Liver (tissue), 9 donors: ENCODE results near the gene ZNF287. TPM values are rescaled to one million over a fixed set of nuclear protein-coding genes. Genes with fewer than 3 reads are reported as not detected.

Experiments
- DNase-seq: peaks from one replicate; pipeline ENCODE4 v3.0.0-alpha.2; 2017; ENCODE audit warnings: low spot score
- H3K27ac ChIP-seq, 2 donors: one replicate each; pipeline ENCODE4 v1.7.0; 2013; ENCODE audit warnings: inconsistent platforms in 2 of 2, low read length in 2 of 2, control low read depth in 1 of 2, low read depth in 1 of 2, mild to moderate bottlenecking in 1 of 2
- H3K27me3 ChIP-seq, 4 donors: one replicate each; pipeline versions ENCODE4 v1.6.1 to v1.7.0; 2013; ENCODE audit warnings: low read length in 3 of 4, inconsistent platforms in 1 of 4, mild to moderate bottlenecking in 1 of 4, moderate library complexity in 1 of 4; ENCODE audit not compliant: control insufficient read depth in 4 of 4, insufficient read depth in 4 of 4
- H3K36me3 ChIP-seq, 4 donors: one replicate each; pipeline versions ENCODE4 v1.6.1 to v1.7.0; 2013; ENCODE audit warnings: low read length in 3 of 4, mild to moderate bottlenecking in 3 of 4, low read depth in 1 of 4, moderate library complexity in 1 of 4; ENCODE audit not compliant: control insufficient read depth in 4 of 4, insufficient read depth in 3 of 4
- H3K4me1 ChIP-seq, 4 donors: one replicate each; pipeline versions ENCODE4 v1.6.1 to v1.7.0; 2013; ENCODE audit warnings: low read length in 3 of 4, mild to moderate bottlenecking in 3 of 4, moderate library complexity in 1 of 4; ENCODE audit not compliant: control insufficient read depth in 4 of 4, insufficient read depth in 4 of 4
- H3K4me3 ChIP-seq, 3 donors: one replicate each; pipeline versions ENCODE4 v1.6.1 to v1.7.0; 2013; ENCODE audit warnings: low read length in 3 of 3, control low read depth in 1 of 3, low read depth in 1 of 3, mild to moderate bottlenecking in 1 of 3
- H3K9ac ChIP-seq, 2 donors: one replicate each; pipeline ENCODE4 v1.7.0; 2013; ENCODE audit warnings: low read length in 2 of 2, mild to moderate bottlenecking in 2 of 2, moderate library complexity in 2 of 2, control low read depth in 1 of 2, low read depth in 1 of 2
- H3K9me3 ChIP-seq, 4 donors: one replicate each; pipeline versions ENCODE4 v1.6.1 to v1.7.0; 2013; ENCODE audit warnings: low read length in 3 of 4; ENCODE audit not compliant: control insufficient read depth in 4 of 4
- EGR1 ChIP-seq, 2 donors: IDR thresholded peaks; 2 replicates each; pipeline ENCODE4 v1.6.1; 2016 to 2018; ENCODE audit warnings: antibody characterized with exemption in 2 of 2, low read depth in 2 of 2
- FOXA1 ChIP-seq: IDR thresholded peaks from 2 replicates; pipeline ENCODE4 v1.6.1; 2016; ENCODE audit warnings: antibody characterized with exemption
- FOXA2 ChIP-seq: IDR thresholded peaks from 2 replicates; pipeline ENCODE4 v1.6.1; 2016; ENCODE audit warnings: antibody characterized with exemption
- GABPA ChIP-seq, 2 donors: IDR thresholded peaks in 1 of 2; conservative IDR thresholded peaks in 1 of 2; 2 replicates each; pipeline ENCODE4 v1.6.1; 2016; ENCODE audit warnings: antibody characterized with exemption in 2 of 2, mild to moderate bottlenecking in 1 of 2, moderate library complexity in 1 of 2
- HNF4A ChIP-seq, 2 donors: conservative IDR thresholded peaks; 2 replicates each; pipeline ENCODE4 v1.6.1; 2016; ENCODE audit warnings: antibody characterized with exemption in 2 of 2, mild to moderate bottlenecking in 2 of 2
- HNF4G ChIP-seq: IDR thresholded peaks from 2 replicates; pipeline ENCODE4 v1.6.1; 2016; ENCODE audit warnings: antibody characterized with exemption
- JUND ChIP-seq, 2 donors: IDR thresholded peaks; 2 replicates each; pipeline ENCODE4 v1.6.1; 2016; ENCODE audit warnings: antibody characterized with exemption in 2 of 2
- NR2F2 ChIP-seq: IDR thresholded peaks from 2 replicates; pipeline ENCODE4 v1.6.1; 2016; ENCODE audit warnings: antibody characterized with exemption
- RAD21 ChIP-seq, 2 donors: IDR thresholded peaks; 2 replicates each; pipeline ENCODE4 v1.6.1; 2016; ENCODE audit warnings: antibody characterized with exemption in 2 of 2, mild to moderate bottlenecking in 2 of 2
- RXRA ChIP-seq, 2 donors: IDR thresholded peaks; 2 replicates each; pipeline ENCODE4 v1.6.1; 2017 to 2018; ENCODE audit warnings: antibody characterized with exemption in 2 of 2, mild to moderate bottlenecking in 1 of 2
- SP1 ChIP-seq: IDR thresholded peaks from 2 replicates; pipeline ENCODE4 v1.6.1; 2018; ENCODE audit warnings: antibody characterized with exemption, mild to moderate bottlenecking
- TAF1 ChIP-seq: conservative IDR thresholded peaks from 2 replicates; pipeline ENCODE4 v1.6.1; 2016; ENCODE audit warnings: antibody characterized with exemption, mild to moderate bottlenecking
- YY1 ChIP-seq: IDR thresholded peaks from 2 replicates; pipeline ENCODE4 v1.6.1; 2016; ENCODE audit warnings: antibody characterized with exemption, mild to moderate bottlenecking
- WGBS: extraction: QIAGEN DNeasy Blood & Tissue Kit; methylation state at CpG from one replicate; pipeline ENCODE4 v1.1.7; 2013; 5-methylcytosine and 5-hydroxymethylcytosine counted together
- polyA plus RNA-seq, 2 donors: library from polyadenylated mRNA; stranded (reverse) in 1 of 2; unstranded in 1 of 2; fragments of 200-250 nt in 1 of 2; fragments of >200 nt in 1 of 2; fragmentation: Nextera tagmentation in 1 of 2; extraction: Ambion mirVana in 1 of 2; gene quantifications; one replicate each; pipeline versions ENCODE4 v1.2.1 to v1.2.3, GENCODE V29; 2013 to 2015
- total RNA-seq, 2 donors: library from RNA; depleted of rRNA; stranded (reverse); fragments of >200 nt; gene quantifications; one replicate each; pipeline ENCODE4 v1.2.3, GENCODE V29; 2014
- TF ChIP-seq, protein P1 (sequence below): IDR thresholded peaks from 2 replicates; pipeline ENCODE4 v1.6.1; 2016; ENCODE audit warnings: antibody characterized with exemption
- TF ChIP-seq, protein P2 (sequence below): IDR thresholded peaks from 2 replicates; pipeline ENCODE4 v1.6.1; 2016; ENCODE audit warnings: antibody characterized with exemption
- TF ChIP-seq, protein P3 (sequence below): fragments of 150-350 bp; IDR thresholded peaks from 2 replicates; pipeline ENCODE4 v1.5.1; 2017; ENCODE audit warnings: improper control_type of control experiment, low read depth, low read length; ENCODE audit not compliant: missing input control
- TF ChIP-seq, protein P4 (sequence below): IDR thresholded peaks from 2 replicates; pipeline ENCODE4 v1.6.1; 2016; ENCODE audit warnings: antibody characterized with exemption, mild to moderate bottlenecking
- TF ChIP-seq, protein P5 (sequence below): IDR thresholded peaks from 2 replicates; pipeline ENCODE4 v1.6.1; 2016; ENCODE audit warnings: antibody characterized with exemption
- donor health status: healthy.
- donor health status: healthy.
- donor health status: healthy.
- donor health status: healthy.
- donor health status: healthy.

ZNF287 gene
- total and polyA plus RNA-seq, 4 donors: 0.40 to 1.2 (median 0.82) TPM

DNA sequence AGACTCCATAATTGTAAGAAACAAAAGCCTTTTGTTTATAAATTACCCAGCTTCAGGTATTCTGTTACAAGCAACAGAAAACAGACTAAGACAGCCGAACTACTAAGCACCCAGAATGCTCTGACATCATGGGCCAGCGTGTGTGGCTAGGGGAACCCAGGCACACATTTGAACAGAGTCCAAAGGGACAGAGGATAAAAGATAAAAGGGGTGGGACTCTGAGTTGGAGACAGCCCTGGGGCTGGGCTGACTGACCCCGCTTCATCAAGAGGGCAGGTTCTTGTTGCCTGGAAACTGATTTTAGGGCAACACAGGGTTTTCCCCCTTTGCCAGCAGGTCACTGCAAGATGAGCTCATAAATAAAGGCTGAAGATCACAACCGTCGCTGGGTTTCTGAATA, 30.5 kb upstream of the ZNF287 start:
- H3K4me3 ChIP-seq: no peak overlapping the region
- 49% methylated on average over 5 of the region's 5 CpGs for WGBS
- DNase-seq: no peak
- H3K36me3 ChIP-seq: no peaks in the 10 kb centered on the region
- no peak overlapping the region for H3K9ac ChIP-seq
- H3K4me1 ChIP-seq: no peaks in the 10 kb centered on the region
- no peak overlapping the region for H3K27ac ChIP-seq
- TF ChIP-seq HNF4A (conservative IDR thresholded peaks at IDR 0.05) (peak in 1 of 2 donors; percentile 70), SP1 (peak; percentile 30)
- TF ChIP-seq, protein P1, sequence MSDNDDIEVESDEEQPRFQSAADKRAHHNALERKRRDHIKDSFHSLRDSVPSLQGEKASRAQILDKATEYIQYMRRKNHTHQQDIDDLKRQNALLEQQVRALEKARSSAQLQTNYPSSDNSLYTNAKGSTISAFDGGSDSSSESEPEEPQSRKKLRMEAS: no peak
- no peaks in the 10 kb centered on the region for H3K27me3 ChIP-seq
- H3K9me3 ChIP-seq: peaks cover 2 to 24% (median 3%) of the 10 kb centered on the region in 4 donors

DNA sequence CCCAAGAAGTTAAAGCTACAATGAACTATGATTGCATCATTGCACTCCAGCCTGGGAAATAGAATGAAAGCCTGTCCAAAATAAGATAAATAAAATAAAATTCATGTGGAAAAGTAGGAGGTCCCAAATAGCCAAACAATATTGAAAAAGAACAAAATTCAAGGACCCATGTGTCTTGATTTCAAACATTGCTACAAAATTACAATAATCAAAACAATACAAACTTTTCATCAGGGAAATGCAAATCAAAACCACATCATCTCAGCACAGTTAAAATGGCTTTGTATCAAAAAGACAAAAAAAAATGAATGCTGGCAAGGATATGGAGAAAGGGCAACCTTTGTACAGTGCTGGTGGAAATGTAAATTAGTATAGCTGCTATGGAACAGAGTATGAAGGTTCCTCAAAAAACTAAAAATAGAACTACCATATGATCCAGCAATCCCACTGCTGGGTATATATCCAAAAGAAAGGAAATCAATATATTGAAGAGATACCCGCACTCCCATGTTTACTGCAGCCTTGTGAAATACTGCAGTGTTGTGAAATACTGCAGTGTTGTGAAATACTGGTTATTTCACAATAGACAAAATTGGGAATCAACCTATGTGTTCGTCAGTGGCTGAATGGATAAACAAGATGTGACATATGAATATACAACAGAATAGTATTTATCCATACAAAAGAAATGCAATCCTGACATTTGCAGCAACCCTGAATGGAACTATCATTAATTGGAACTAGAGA, 24.5 kb upstream of the ZNF287 start:
- WGBS: 20% methylated on average over 2 of the region's 2 CpGs
- H3K9ac ChIP-seq: no peak overlapping the region
- no peak overlapping the region for H3K4me3 ChIP-seq
- peaks cover 0 to 15% (median 3%) of the 10 kb centered on the region in 4 donors for H3K9me3 ChIP-seq
- H3K36me3 ChIP-seq: no peaks in the 10 kb centered on the region
- TF ChIP-seq JUND (IDR thresholded peaks at IDR 0.05): peak in 1 of 2 donors; percentile 16
- no peak for TF ChIP-seq TAF1
- TF ChIP-seq FOXA1: no peak
- no peak for TF ChIP-seq HNF4G
- TF ChIP-seq, protein P1: no peak
- no peak for TF ChIP-seq GABPA (IDR thresholded peaks at IDR 0.05 in 1 of 2, conservative IDR thresholded peaks at IDR 0.05 in 1 of 2)
- peak; percentile 42 to 58 for TF ChIP-seq HNF4A (conservative IDR thresholded peaks at IDR 0.05)
- no peak for TF ChIP-seq EGR1 (IDR thresholded peaks at IDR 0.05; ENCODE audit: low read depth in 2 of 2)
- TF ChIP-seq RAD21 (IDR thresholded peaks at IDR 0.05): peak in 1 of 2 donors; percentile 11
- TF ChIP-seq RXRA (IDR thresholded peaks at IDR 0.05): peak; percentile 43 to 50
- TF ChIP-seq, protein P2, sequence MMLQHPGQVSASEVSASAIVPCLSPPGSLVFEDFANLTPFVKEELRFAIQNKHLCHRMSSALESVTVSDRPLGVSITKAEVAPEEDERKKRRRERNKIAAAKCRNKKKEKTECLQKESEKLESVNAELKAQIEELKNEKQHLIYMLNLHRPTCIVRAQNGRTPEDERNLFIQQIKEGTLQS: no peak
- no peak for TF ChIP-seq SP1
- peak; percentile 26 for TF ChIP-seq NR2F2
- TF ChIP-seq, protein P3, sequence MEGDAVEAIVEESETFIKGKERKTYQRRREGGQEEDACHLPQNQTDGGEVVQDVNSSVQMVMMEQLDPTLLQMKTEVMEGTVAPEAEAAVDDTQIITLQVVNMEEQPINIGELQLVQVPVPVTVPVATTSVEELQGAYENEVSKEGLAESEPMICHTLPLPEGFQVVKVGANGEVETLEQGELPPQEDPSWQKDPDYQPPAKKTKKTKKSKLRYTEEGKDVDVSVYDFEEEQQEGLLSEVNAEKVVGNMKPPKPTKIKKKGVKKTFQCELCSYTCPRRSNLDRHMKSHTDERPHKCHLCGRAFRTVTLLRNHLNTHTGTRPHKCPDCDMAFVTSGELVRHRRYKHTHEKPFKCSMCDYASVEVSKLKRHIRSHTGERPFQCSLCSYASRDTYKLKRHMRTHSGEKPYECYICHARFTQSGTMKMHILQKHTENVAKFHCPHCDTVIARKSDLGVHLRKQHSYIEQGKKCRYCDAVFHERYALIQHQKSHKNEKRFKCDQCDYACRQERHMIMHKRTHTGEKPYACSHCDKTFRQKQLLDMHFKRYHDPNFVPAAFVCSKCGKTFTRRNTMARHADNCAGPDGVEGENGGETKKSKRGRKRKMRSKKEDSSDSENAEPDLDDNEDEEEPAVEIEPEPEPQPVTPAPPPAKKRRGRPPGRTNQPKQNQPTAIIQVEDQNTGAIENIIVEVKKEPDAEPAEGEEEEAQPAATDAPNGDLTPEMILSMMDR: no peak
- TF ChIP-seq FOXA2: peak; percentile 38
- TF ChIP-seq, protein P4, sequence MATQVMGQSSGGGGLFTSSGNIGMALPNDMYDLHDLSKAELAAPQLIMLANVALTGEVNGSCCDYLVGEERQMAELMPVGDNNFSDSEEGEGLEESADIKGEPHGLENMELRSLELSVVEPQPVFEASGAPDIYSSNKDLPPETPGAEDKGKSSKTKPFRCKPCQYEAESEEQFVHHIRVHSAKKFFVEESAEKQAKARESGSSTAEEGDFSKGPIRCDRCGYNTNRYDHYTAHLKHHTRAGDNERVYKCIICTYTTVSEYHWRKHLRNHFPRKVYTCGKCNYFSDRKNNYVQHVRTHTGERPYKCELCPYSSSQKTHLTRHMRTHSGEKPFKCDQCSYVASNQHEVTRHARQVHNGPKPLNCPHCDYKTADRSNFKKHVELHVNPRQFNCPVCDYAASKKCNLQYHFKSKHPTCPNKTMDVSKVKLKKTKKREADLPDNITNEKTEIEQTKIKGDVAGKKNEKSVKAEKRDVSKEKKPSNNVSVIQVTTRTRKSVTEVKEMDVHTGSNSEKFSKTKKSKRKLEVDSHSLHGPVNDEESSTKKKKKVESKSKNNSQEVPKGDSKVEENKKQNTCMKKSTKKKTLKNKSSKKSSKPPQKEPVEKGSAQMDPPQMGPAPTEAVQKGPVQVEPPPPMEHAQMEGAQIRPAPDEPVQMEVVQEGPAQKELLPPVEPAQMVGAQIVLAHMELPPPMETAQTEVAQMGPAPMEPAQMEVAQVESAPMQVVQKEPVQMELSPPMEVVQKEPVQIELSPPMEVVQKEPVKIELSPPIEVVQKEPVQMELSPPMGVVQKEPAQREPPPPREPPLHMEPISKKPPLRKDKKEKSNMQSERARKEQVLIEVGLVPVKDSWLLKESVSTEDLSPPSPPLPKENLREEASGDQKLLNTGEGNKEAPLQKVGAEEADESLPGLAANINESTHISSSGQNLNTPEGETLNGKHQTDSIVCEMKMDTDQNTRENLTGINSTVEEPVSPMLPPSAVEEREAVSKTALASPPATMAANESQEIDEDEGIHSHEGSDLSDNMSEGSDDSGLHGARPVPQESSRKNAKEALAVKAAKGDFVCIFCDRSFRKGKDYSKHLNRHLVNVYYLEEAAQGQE: no peak
- TF ChIP-seq, protein P5, sequence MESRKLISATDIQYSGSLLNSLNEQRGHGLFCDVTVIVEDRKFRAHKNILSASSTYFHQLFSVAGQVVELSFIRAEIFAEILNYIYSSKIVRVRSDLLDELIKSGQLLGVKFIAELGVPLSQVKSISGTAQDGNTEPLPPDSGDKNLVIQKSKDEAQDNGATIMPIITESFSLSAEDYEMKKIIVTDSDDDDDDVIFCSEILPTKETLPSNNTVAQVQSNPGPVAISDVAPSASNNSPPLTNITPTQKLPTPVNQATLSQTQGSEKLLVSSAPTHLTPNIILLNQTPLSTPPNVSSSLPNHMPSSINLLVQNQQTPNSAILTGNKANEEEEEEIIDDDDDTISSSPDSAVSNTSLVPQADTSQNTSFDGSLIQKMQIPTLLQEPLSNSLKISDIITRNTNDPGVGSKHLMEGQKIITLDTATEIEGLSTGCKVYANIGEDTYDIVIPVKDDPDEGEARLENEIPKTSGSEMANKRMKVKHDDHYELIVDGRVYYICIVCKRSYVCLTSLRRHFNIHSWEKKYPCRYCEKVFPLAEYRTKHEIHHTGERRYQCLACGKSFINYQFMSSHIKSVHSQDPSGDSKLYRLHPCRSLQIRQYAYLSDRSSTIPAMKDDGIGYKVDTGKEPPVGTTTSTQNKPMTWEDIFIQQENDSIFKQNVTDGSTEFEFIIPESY: no peak
- peak; percentile 68 for TF ChIP-seq YY1
- H3K27ac ChIP-seq: no peak overlapping the region
- no peak for DNase-seq
- H3K4me1 ChIP-seq: peaks cover 0 to 3% (median 1%) of the 10 kb centered on the region in 4 donors
- H3K27me3 ChIP-seq: no peaks in the 10 kb centered on the region
